Dermis lymphatic vessel endothelial cell (primary cell): Measurements from ENCODE around the gene SAXO2. TPM values are rescaled to one million over a fixed set of nuclear protein-coding genes. Genes with fewer than 3 reads are reported as not detected.

Experiments
- total RNA-seq: library from RNA; depleted of rRNA; stranded (reverse); fragments of >200 nt; gene quantifications from 2 replicates; pipeline ENCODE4 v1.2.1, GENCODE V29; 2014

Gene SAXO2, protein sequence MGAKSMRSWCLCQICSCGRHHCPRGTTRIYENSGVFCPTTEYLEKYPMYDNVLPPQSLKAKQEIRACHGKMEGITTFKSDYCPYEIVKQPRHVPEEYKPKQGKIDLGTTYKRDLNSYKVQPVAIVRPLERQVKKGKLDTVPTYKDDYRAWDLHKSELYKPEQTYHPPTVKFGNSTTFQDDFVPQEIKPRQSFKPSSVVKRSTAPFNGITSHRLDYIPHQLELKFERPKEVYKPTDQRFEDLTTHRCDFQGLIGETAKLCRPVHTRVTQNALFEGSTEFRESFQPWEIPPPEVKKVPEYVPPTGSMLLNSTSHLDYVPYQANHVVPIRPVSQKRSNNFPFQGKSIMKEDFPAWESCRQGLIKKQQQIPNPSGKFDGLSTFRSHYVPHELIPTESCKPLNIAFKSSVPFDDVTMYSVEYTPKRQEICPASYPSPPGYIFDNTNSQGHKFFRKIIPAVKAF
- total RNA-seq = 0.26 and 1.3 TPM in 2 replicates

DNA sequence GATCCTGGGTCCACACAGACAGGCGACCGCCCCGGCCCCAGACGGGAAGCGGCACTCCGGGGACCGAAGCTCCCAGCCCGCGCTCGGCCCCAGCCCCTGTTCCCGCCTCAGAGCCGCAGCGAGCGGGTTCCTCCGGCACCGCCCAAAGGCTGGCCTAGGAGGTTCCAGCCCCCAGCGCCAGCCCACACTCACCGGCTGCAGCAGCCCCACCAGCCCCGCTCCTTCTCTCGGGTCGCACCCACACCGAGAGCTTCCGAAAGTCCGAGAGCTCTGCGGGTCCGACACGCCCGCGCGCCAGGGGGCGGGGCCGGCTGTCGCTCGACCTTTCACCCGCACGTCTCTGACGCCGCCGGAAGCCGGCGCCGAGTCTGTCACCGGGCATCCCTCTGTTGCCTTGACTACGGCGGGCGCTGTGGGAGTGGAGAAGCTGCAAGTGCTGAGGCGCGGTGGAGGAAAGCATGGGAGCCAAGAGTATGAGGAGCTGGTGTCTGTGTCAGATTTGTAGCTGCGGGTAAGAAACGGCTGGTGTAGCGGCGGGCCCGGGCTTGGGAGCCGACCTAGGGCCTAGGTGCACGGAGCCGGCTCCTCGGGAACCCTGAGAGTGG lies at the start of gene SAXO2, which contains the start of gene EFL1:
TSS of gene SAXO2 (plus strand) at position 397 of the 605 bp plus-strand sequence. CDS start at position 459, 62 bp downstream.
TSS of gene EFL1 (minus strand) at position 313 of the 605 bp plus-strand sequence. CDS start 956 bp downstream, outside the sequence.

Other genes starting within 250 kb of the SAXO2 start
- gene MEX3B, start 216.8 kb upstream of the SAXO2 start, total RNA-seq = 2.8 and 7.5 TPM in 2 replicates
- 16.3 and 17.4 TPM in 2 replicates for gene EFL1, start 84 bp upstream of the SAXO2 start, total RNA-seq
- 0.22 and 0.60 TPM in 2 replicates for gene GOLGA6L10, start 86.7 kb downstream of the SAXO2 start, total RNA-seq
- gene GOLGA6L9, start 167.0 kb downstream of the SAXO2 start, total RNA-seq = 0.43 and 1.4 TPM in 2 replicates